Ovary (tissue), 3 donors: ENCODE measurements around the gene MT3.

Experiments used
- EP300 ChIP-seq: sonication (generic); formaldehyde crosslinking; IDR thresholded peaks from one replicate; pipeline ENCODE4 v1.6.1; 2017; ENCODE audit warnings: antibody characterized with exemption
- TF ChIP-seq, protein P1 (sequence below), 3 donors: fragments of 450-650 bp in 2 of 3; fragments of 200-600 bp in 1 of 3; IDR thresholded peaks; one replicate each; pipeline versions ENCODE4 v1.5.1 to v1.8.0; 2016 to 2022; ENCODE audit warnings: antibody characterized with exemption in 3 of 3, mild to moderate bottlenecking in 1 of 3
- donor health status: DM: no; HTN: no; CAD: no.

DNA sequence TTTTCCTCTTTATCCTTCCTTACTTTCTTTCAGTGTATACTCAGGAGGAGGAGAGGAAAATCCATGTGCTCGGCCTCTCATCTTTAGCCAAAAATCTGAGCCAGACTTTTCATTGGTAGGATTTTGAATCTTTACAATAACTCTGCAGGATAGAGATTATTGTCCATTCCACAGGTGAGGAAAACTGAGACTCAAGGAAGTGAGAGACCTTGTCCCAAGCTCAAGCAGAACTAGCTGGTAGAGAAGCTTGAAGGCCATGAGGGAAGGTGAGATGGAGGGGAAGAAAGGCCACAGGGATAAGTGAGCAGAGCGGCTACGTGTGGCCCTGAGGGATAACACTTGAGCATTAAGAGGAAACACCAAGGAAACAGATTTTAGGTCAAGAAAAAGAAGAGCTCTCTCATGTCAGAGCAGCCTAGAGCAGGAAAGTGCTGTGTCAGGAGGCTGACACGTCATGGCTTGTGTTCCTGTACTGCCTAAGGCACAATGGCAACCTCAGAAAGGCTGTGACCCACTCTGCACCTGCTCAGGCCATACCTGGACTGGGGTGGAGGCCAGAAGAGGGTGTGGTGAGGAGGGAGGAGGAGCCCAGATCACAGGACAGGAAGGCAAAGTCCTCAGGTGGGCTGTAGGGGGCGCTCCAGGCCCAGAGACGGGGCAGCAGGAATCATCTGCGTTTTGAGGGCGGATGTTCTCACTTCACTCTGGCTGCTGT lies 12.6 kb upstream of the MT3 start:
- TF ChIP-seq, protein P1, sequence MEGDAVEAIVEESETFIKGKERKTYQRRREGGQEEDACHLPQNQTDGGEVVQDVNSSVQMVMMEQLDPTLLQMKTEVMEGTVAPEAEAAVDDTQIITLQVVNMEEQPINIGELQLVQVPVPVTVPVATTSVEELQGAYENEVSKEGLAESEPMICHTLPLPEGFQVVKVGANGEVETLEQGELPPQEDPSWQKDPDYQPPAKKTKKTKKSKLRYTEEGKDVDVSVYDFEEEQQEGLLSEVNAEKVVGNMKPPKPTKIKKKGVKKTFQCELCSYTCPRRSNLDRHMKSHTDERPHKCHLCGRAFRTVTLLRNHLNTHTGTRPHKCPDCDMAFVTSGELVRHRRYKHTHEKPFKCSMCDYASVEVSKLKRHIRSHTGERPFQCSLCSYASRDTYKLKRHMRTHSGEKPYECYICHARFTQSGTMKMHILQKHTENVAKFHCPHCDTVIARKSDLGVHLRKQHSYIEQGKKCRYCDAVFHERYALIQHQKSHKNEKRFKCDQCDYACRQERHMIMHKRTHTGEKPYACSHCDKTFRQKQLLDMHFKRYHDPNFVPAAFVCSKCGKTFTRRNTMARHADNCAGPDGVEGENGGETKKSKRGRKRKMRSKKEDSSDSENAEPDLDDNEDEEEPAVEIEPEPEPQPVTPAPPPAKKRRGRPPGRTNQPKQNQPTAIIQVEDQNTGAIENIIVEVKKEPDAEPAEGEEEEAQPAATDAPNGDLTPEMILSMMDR (IDR thresholded peaks at IDR 0.05): peak in 2 of 3 donors; percentile 39 to 64
- no peak for TF ChIP-seq EP300
